Stimulated activated naive B cell treated with anti-CD40 and anti-IgM and Interleukin-4, amounts not matched to agents 10 μg/mL and 1 μg/mL and 100 μg/mL, for 72 hours (primary cell): Measurements from ENCODE around the gene EOLA2.
A peak's percentile ranks its signal among the peaks of the same experiment; 100 is the strongest.
"Not testable (repeated sequence)": the region's sequence is repeated elsewhere in the genome, so short reads cannot be mapped to it uniquely, and the experiment has no call there.

Source experiments
- ATAC-seq, 2 donors: fragments of 150-1000 bp; cut with Tn5 transposase; replicated peaks; 2 replicates each; pipeline ENCODE4 v1.10.0; 2021; ENCODE audit warnings: moderate library complexity in 1 of 2
- DNase-seq: peaks from one replicate; pipeline ENCODE4 v3.0.0; 2021
- H3K27ac Mint-ChIP-seq: one replicate; pipeline ENCODE4 v1.8.0; 2022; ENCODE audit warnings: mild to moderate bottlenecking, mixed read lengths
- H3K27me3 Mint-ChIP-seq, 2 donors: one replicate each; pipeline ENCODE4 v1.8.0; 2022; ENCODE audit warnings: mixed read lengths in 2 of 2
- H3K36me3 Mint-ChIP-seq, 2 donors: one replicate each; pipeline ENCODE4 v1.8.0; 2022; ENCODE audit warnings: mixed read lengths in 2 of 2, mild to moderate bottlenecking in 1 of 2
- H3K4me1 Mint-ChIP-seq, 2 donors: one replicate each; pipeline ENCODE4 v1.8.0; 2022; ENCODE audit warnings: mixed read lengths in 2 of 2, mild to moderate bottlenecking in 1 of 2
- H3K4me3 Mint-ChIP-seq, 2 donors: one replicate each; pipeline ENCODE4 v1.8.0; 2022; ENCODE audit warnings: mild to moderate bottlenecking in 2 of 2, mixed read lengths in 2 of 2, moderate library complexity in 1 of 2
- H3K9me3 Mint-ChIP-seq, 2 donors: one replicate each; pipeline ENCODE4 v1.8.0; 2022; ENCODE audit warnings: mixed read lengths in 2 of 2, mild to moderate bottlenecking in 1 of 2

The EOLA2 gene

DNA sequence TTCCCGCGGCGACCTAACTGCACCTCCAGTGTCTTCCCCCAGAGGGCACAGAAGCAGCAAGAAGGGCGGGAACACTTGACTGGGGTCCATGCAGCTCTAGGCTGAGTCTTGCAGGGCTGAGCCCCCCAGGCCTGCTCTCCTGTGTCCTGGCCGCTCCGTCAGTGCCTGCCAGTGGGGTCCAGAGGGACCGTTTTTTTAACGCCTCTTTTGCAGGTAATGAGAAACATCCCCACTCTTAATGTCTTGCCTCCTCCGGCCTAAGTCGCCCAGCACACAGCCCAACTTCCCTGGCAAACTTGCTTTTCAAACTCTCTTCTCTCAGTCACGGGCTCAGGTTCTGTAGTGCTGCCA is 2.4 kb upstream of the EOLA2 start:
- peak overlapping the region; percentile 92 for H3K27ac Mint-ChIP-seq
- H3K4me3 Mint-ChIP-seq: peak overlapping the region; percentile 88 to 91
- not testable (repeated sequence) for ATAC-seq, H3K4me1 Mint-ChIP-seq, H3K27me3 Mint-ChIP-seq, DNase-seq, H3K9me3 Mint-ChIP-seq
- H3K36me3 Mint-ChIP-seq: peaks cover 3 to 16% of the 10 kb centered on the region in 2 donors

DNA sequence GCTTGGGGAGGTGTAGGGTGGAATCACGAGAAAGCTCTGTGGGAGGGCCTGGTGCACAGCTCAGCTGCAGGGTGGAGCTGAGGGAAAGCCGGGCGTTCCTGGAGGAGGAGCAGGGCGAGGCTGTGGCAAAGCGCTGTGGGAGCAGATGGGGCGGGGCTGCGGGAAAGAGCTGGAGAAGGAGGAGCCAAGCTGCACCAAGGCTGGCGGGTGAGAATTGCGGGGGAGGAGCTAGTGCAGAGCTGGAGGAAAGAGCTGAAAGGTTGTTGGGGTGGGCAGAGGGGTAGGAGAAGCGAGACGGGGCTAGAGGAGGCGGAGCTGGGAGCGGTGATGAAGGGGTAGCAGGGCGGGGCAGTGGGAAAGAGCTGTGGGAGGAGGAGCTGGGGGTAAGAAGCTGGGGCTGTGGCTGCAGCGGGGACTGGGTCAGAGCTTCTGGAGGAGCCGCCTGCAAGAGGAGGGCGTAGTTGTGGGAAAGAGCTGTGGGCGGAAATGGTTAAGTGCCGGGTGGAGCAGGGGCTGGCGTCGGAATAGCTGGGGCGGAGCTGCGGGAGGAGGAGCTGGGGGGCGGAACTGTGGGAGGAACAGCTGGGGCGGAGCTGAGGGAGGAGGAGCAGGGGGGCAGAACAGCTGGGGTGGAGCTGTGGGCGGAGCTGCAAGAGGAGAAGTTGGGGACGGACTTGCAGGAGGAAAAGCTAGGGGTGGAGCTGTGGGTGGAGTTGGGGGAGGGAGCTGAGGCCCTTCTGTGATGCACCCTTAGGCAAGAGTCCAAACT is 1.8 kb upstream of the EOLA2 start:
- Mint-ChIP-seq H3K27ac (peak overlapping the region; percentile 92), H3K36me3 (peaks cover 5 to 14% of the 10 kb centered on the region in 2 donors), H3K27me3 (no peaks in the 10 kb centered on the region), H3K4me1 (peaks cover 7 to 10% of the 10 kb centered on the region in 2 donors), H3K9me3 (no peaks in the 10 kb centered on the region), H3K4me3 (peak overlapping the region; percentile 88 to 91)
- ATAC-seq (peak; percentile 57 to 60), DNase-seq (peak; percentile 88)

DNA sequence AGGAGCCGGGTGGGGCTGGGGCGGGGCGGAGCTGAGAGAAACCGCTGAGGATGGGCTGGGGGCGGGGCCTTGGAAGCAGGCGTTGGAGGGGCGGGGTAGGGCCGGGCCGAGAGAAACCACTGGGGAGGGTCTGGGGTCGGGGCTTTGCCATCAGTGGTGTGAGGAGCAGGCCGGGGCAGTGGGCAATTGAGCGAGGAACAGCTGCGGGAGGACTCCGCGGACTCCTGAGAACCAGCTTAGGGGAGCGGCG is 1.3 kb upstream of the EOLA2 start:
- H3K27me3 Mint-ChIP-seq: no peaks in the 10 kb centered on the region
- H3K4me1 Mint-ChIP-seq: peaks cover 8 to 11% of the 10 kb centered on the region in 2 donors
- no peaks in the 10 kb centered on the region for H3K9me3 Mint-ChIP-seq
- peak overlapping the region; percentile 92 for H3K27ac Mint-ChIP-seq
- ATAC-seq: peak; percentile 32 to 40
- peak overlapping the region; percentile 88 to 91 for H3K4me3 Mint-ChIP-seq
- peaks cover 6 to 11% of the 10 kb centered on the region in 2 donors for H3K36me3 Mint-ChIP-seq
- no peak for DNase-seq

DNA sequence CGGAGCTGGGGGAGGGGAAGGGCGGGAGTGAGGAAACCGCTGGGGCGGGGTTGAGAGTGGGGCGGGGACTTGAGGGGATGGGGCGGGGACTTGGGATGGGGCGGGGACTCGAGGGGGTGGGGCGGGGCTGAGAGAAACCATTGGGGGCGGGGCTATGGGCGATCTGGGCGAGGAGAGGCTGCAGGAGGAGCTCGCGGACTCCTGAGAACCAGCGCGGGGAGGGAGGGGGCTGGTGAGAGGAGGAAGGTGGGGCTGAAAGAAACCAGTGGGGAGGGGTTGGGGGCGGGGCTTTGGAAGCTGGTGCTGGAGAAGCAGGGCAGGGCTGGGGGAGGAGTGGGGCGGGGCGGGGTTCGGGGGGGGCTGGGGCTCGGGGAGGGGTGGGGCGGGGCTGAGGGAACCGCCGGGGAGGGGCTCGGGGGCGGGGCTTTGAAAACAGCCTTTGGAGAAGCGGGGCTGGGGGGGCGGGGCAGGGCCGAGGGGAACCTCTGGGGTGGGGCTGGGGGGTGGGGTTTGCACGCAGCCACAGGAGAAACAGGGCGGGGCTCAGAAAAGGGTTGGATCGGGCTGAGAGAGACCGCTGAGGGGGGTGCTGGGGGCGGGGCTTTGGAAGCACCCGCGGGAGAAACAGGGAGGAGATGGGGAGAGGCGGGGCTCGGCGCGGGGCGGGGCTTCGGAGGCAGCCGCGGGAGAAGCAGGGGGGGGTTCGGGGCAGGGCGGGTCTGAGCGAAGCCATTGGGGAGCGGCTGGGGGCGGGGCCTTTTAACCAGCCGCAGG is 777 bp upstream of the EOLA2 start:
- H3K9me3 Mint-ChIP-seq: no peaks in the 10 kb centered on the region

DNA sequence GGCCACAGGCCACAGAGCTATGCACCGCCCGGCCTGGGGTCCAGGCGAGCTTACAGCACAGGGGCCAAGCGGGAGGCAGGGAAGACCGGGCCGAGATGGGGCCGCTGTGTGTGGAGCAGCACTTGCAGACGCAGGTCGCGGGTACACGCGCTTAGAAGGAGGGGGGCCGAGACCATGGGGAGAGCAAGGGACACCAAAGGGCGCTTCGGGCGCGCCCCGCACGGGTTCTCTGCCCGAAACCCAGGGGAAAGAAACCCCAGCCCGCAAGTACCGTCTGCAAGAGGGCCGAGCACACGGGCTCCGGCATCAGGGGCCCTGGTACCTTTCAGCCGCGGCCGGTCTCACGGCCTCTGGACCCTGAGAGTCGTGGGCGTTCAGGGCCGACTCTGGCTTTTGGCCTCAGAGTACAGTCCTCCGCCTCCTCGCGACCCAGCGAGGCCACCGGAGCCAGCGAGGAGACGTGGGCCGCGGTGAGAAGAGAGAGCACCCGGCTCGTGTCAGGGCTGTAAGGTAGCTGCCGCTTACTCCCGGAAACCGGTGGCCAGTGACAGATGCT is 342 bp downstream of the EOLA2 start:
- Mint-ChIP-seq H3K27me3 (no peaks in the 10 kb centered on the region), H3K4me3 (peak overlapping the region; percentile 81 to 84), H3K27ac (peak overlapping the region; percentile 98), H3K4me1 (peaks cover 2 to 8% of the 10 kb centered on the region in 2 donors), H3K9me3 (no peaks in the 10 kb centered on the region), H3K36me3 (peaks cover 7% of the 10 kb centered on the region in 2 donors)
- no peak for DNase-seq
- no peak for ATAC-seq

More for the DNA sequence above, 777 bp upstream of the EOLA2 start:
- no peaks in the 10 kb centered on the region for H3K27me3 Mint-ChIP-seq
- H3K36me3 Mint-ChIP-seq: peaks cover 7 to 12% of the 10 kb centered on the region in 2 donors
- H3K4me3 Mint-ChIP-seq: peak overlapping the region; percentile 75 to 91
- ATAC-seq (peak in 1 of 2 donors; percentile 17), DNase-seq (peak; percentile 82)
- H3K4me1 Mint-ChIP-seq: peaks cover 8 to 14% of the 10 kb centered on the region in 2 donors
- H3K27ac Mint-ChIP-seq: peak overlapping the region; percentile 98

DNA sequence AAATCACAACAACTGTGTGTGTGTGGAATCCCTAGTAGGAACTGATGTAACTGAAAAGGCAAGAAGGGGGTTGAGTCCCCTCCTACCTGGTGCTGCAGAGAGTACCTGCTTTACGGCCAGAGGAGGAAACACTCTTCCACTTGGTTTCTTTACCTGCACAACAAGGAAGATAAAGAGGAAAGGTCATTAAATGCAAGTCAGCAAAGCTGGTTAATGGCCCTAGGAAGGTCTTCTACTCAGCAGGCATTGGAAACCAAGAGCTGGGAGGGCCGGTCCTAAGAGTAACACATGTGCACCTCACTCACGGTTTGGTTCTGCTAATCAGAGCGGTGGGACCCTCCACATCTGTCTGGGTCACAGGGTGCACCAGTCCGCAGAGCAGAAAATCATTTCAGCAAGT is 963 bp downstream of the EOLA2 start:
- Mint-ChIP-seq H3K27ac (peak overlapping the region; percentile 98), H3K4me3 (peak overlapping the region; percentile 81 to 84)
- ATAC-seq, H3K9me3 Mint-ChIP-seq, H3K27me3 Mint-ChIP-seq, H3K36me3 Mint-ChIP-seq, DNase-seq, H3K4me1 Mint-ChIP-seq: not testable (repeated sequence)

DNA sequence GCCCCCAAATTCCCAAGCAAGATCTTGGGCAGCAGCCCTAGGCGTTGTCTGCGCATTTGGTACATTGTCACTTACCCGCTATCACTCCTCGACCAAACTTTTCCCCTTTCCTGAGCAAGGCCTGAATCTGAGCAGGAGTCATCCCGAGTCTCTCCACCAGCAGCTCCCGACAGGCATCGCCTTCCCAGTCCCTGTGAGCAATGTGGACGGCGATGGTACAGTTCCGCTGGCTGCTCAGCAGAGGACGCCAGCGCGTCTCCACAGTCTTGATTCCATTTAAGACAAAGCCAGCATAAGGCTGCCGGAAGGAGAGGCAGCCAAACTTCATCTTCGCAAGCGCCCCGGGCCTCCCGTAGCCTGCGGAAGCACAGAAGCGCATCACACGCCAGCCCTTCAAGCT is 4.7 kb downstream of the EOLA2 start:
- not testable (repeated sequence) for H3K27ac Mint-ChIP-seq, H3K36me3 Mint-ChIP-seq, H3K9me3 Mint-ChIP-seq, H3K4me1 Mint-ChIP-seq, H3K4me3 Mint-ChIP-seq, H3K27me3 Mint-ChIP-seq, ATAC-seq, DNase-seq

DNA sequence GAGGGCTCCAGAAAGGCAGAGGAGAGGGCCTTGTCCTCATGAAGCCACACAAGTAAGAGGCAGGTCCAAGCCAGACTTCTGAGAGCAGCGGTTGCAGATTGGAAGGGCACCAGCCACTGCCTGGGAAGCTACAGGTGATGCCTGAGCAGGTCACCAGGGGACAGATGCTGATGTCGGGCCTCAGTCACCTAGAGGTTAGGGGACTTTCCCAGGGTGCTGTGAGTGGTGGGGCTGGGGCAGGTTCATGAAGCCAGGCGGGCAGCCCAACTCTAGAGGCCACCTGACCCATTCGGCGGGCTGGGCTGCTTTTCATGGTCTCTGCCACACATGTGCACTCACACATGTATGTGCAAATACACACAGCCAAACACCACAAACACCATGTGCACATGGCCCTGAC is 5.3 kb downstream of the EOLA2 start:
- not testable (repeated sequence) for H3K9me3 Mint-ChIP-seq, H3K27me3 Mint-ChIP-seq, H3K4me3 Mint-ChIP-seq, DNase-seq, H3K36me3 Mint-ChIP-seq, H3K27ac Mint-ChIP-seq, H3K4me1 Mint-ChIP-seq
- ATAC-seq: peak; percentile 49 to 55

DNA sequence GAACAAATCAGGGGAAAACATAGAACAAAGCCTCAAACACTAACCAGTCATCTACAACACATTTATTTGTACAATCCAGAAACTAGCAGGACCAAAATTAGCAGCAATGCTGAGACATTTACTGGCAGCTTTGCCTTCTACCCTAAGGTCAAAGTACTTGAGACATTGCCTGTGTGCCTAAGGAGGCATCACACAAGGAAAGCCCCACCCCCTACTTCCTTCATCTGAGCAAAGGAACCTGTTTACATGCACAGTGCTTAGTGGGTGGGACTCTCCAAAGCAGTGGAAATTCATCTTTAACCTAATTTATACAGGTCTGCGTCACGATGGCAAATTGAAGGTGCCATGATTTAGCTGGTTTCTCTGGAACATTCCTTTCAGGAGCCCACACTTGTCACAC is 6.1 kb downstream of the EOLA2 start:
- not testable (repeated sequence) for DNase-seq, H3K27me3 Mint-ChIP-seq, ATAC-seq

DNA sequence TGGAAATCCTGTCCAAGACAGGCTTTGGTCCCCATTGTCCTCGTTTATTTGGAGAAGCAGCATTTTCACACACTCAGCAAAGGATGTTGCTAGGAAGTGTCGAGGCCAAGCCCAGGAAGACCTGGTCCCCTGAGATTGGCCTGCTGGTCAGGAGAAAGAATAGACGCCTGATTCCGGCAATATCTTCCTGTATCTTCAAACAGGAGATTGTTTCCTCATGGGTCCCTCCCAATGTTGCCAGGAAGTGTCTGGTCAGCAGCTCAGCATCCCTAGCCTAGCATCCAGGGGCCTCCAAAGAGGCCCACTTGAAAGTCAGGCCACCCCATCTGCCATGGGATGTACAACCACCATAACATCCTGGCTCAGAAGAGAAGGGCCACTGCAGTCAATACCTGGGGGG is 6.9 kb downstream of the EOLA2 start:
- not testable (repeated sequence) for H3K36me3 Mint-ChIP-seq, H3K4me1 Mint-ChIP-seq, H3K9me3 Mint-ChIP-seq, H3K4me3 Mint-ChIP-seq, ATAC-seq, H3K27ac Mint-ChIP-seq, DNase-seq, H3K27me3 Mint-ChIP-seq

More for the DNA sequence above, 6.1 kb downstream of the EOLA2 start:
- not testable (repeated sequence) for H3K4me1 Mint-ChIP-seq, H3K9me3 Mint-ChIP-seq, H3K27ac Mint-ChIP-seq, H3K4me3 Mint-ChIP-seq, H3K36me3 Mint-ChIP-seq

DNA sequence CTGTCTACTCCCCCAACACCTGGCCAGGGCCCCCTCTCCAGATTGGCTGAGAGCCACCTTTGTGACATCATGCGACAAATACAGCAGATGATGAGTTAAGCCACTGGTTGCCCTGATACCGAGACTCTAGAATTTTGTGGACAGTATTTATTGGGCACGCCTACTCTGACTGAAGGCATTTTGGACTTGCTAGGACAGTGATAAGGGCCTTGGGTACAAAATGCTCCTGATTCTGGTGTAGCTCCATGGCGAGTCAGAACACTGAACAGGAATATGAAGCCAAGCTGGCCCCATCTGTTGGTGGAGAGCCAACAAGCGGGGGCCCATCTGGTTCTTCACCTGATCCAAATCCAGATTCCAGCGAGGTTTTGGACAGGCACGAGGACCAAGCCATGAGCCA is 8.9 kb downstream of the EOLA2 start, which contains the start of gene HSFX4:
Gene HSFX4, plus strand, starts transcription at position 174 of the 400 bp plus-strand sequence. Its CDS starts 72 bp downstream, at position 246.
- not testable (repeated sequence) for H3K9me3 Mint-ChIP-seq, H3K27ac Mint-ChIP-seq, H3K4me1 Mint-ChIP-seq, H3K4me3 Mint-ChIP-seq, ATAC-seq, DNase-seq, H3K27me3 Mint-ChIP-seq, H3K36me3 Mint-ChIP-seq

DNA sequence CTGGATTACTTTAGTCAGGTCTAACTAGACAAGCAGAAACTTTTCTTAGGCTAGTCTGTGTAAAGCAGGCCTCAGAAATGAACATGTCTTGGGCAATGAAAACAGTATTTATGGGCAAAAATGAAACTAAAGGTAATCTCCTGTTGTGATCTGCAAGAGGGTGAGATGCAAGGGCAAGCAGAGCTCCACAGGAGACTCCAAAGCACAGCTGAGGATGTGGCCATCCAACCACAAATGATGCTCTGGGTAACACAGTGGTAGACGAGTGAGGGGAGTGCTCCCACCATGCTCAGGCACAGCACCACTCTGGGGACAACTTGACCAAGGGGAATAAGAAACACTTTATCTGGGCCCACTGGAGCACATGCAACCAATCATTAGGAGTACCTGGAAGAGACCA is 9.7 kb downstream of the EOLA2 start:
- not testable (repeated sequence) for H3K4me3 Mint-ChIP-seq, DNase-seq, H3K27me3 Mint-ChIP-seq, H3K9me3 Mint-ChIP-seq, H3K27ac Mint-ChIP-seq, H3K4me1 Mint-ChIP-seq, ATAC-seq, H3K36me3 Mint-ChIP-seq

DNA sequence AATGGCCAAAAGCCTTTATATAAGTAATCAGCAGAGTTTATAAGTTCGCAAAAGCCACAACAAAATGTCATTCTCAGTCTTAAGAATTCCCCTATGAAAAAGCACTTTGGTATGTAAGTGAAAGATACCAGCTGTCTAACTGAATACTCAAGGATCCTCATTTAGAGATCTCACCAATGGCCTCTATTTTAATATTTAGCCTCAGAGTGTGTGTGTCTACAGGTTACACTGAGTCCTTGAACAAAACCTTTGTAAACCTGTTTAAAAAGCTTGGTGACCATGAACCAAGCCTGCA is 10.4 kb downstream of the EOLA2 start:
- not testable (repeated sequence) for H3K27ac Mint-ChIP-seq, H3K36me3 Mint-ChIP-seq, DNase-seq, H3K4me3 Mint-ChIP-seq, H3K4me1 Mint-ChIP-seq, H3K9me3 Mint-ChIP-seq, H3K27me3 Mint-ChIP-seq
- peak; percentile 79 for ATAC-seq

DNA sequence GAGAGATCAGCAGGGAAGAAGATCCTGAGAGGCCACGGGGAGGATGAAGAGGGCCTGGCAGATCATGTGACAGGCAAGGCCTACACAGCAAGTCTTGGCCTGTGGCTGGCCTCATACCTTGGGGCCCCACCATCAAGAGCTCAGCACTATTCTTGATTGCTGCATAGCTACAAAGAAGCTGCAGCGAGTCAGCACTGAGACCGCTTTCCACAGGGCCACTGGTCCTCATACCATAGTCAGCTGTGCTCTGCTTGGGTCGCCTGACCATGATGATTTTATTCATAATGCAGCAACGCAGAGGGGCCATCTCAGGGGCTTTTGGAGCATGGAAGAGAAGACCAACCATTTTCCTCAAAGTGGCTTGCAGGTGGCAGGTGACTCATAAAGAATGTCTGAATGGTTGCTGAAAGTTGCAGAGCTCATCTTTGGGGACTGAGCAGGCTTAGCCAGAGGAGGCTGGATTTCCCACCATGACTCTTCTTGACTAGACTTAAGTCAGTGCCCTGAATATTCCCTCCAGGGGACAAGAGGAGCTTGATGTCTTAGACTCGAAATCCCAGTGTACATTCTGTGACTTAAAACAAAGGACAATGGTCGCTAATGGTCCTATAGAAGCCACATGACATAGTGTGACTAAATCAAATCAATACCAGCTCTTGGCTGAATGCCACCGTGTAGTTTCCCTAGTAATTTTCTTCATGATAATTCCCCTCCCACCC is 10.9 kb downstream of the EOLA2 start:
- ATAC-seq: peak; percentile 79
- not testable (repeated sequence) for H3K36me3 Mint-ChIP-seq, DNase-seq, H3K4me1 Mint-ChIP-seq, H3K27ac Mint-ChIP-seq, H3K4me3 Mint-ChIP-seq, H3K27me3 Mint-ChIP-seq, H3K9me3 Mint-ChIP-seq
